ENCODE measurements around the gene IQSEC1. TPM values are rescaled to one million over a fixed set of nuclear protein-coding genes. Genes with fewer than 3 reads are reported as not detected.

The IQSEC1 gene
- total and polyA plus RNA-seq, 9 of the 15 experiments (the other 6 are each of a cell fraction or from before 2014, with no cell fraction given): 0.56 to 39.0 (median 6.8) TPM

DNA sequence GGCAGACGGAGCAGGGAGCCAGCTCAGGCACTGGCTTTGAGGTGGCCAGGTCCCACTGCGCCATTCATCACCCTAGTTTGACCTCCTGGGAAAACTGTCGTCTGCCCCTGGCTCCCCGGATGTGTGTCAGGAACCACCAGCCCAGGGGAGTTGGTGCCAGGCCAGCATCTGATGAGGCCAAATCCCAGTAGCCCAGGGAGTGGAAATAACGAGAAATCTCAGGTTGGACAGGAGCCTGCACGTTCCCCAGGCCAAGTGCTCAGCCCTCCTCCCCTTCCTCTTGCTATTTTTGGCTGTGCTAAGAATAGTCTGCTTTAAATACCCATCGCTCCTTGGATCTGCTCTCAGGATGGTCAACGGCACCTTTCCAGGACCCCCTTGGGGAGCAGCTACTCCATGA lies 138.8 kb downstream of the IQSEC1 start:
- intact Hi-C loops (cut with micrococcal nuclease) (no loop called here), in situ Hi-C loops (cut with MboI) (no loop called here)
- H4K20me1 ChIP-seq (replicated peaks; ENCODE audit: control insufficient read depth, insufficient read depth, low read length): peaks cover 13% of the 10 kb centered on the region
- BruUV-seq (replicated peaks): no TSS peak
- H3K36me3 ChIP-seq (ENCODE audit: control insufficient read depth, insufficient read depth, low read length): peaks cover 83% of the 10 kb centered on the region
- H3K4me2 ChIP-seq (ENCODE audit: insufficient read depth, low read length): no peak overlapping the region
- no peak for DNase-seq (ENCODE audit: extremely low read depth in 1 of 4, low spot score in 3 of 4)
- H2AFZ ChIP-seq (ENCODE audit: low read depth, low read length): no peak overlapping the region
- WGBS (ENCODE audit: insufficient coverage, low coverage, missing lambda C conversion rate): 76% methylated on average over 8 of the region's 8 CpGs
- H3K4me1 ChIP-seq (replicated peaks in 1 of 2; ENCODE audit: control insufficient read depth in 2 of 2, insufficient read depth in 2 of 2, low read length in 2 of 2): peaks cover 0 to 42% of the 10 kb centered on the region in 2 experiments; a peak in 3 of 5 replicates
- FAIRE-seq: no peak
- no peaks in the 10 kb centered on the region for H3K9me3 ChIP-seq (replicated peaks; ENCODE audit: control insufficient read depth, insufficient read depth, low read depth, low read length)
- CTCF ChIA-PET (ENCODE audit: low intra/inter-chr PET ratio): no interaction called here
- H3K9me1 ChIP-seq (ENCODE audit: control insufficient read depth, insufficient read depth, low read length): peaks cover 3% of the 10 kb centered on the region
- peak; percentile 92 for TF ChIP-seq MEF2D (tag; conservative IDR thresholded peaks at IDR 0.05; ENCODE audit: low read depth)
- no peak for TF ChIP-seq ZNF77 (CRISPR knock-in tag; IDR thresholded peaks at IDR 0.05)
- TF ChIP-seq HOXB6 (CRISPR knock-in tag; IDR thresholded peaks at IDR 0.05; ENCODE audit: borderline replicate concordance): no peak
- no peak for TF ChIP-seq ZFX (CRISPR knock-in tag; IDR thresholded peaks at IDR 0.05)
- H3K4me3 ChIP-seq: no peak overlapping the region
- ATAC-seq: no peak
- H3K79me2 ChIP-seq (ENCODE audit: control insufficient read depth, insufficient read depth, low read length): peaks cover 4% of the 10 kb centered on the region; the same call in 1 of the 3 replicates
- peak overlapping the region in 1 of 2 experiments; percentile 57; a peak in 2 of 4 replicates for H3K9ac ChIP-seq (ENCODE audit: insufficient read depth in 1 of 2, low read depth in 2 of 2, low read length in 2 of 2)
- H3K27ac ChIP-seq (ENCODE audit: extremely low read depth, low read depth, low read length): no peak overlapping the region
- no peaks in the 10 kb centered on the region for H3K27me3 ChIP-seq (ENCODE audit: control insufficient read depth in 2 of 2, insufficient read depth in 2 of 2, low read length in 2 of 2)
- POLR2A ChIA-PET: no interaction called here

DNA sequence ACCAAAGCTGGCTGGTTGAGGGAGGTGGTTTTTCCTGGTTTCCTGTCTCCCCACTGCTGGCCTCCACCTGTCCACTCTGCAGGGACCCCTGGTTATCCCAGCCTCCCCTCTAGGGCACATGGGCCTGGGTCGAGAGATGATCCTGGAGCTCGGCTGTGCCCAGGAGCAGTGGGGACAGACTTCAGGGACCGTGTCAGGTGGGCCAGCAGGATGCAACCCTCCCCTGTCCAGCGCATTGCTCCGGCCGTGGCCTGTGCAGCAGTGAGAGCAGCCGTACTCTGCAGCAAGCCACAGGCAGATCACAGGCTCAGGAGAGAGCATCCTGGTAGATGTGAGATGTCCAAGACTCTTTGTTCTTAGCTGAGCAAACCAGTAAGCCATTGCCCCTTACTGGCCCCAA lies 139.3 kb downstream of the IQSEC1 start:
- H3K27ac ChIP-seq (ENCODE audit: extremely low read depth, low read depth, low read length): no peak overlapping the region
- no peaks in the 10 kb centered on the region for H3K9me3 ChIP-seq (replicated peaks; ENCODE audit: control insufficient read depth, insufficient read depth, low read depth, low read length)
- H3K9me1 ChIP-seq (ENCODE audit: control insufficient read depth, insufficient read depth, low read length): peaks cover 3% of the 10 kb centered on the region
- no peak overlapping the region for H2AFZ ChIP-seq (ENCODE audit: low read depth, low read length)
- TF ChIP-seq DMBX1 (CRISPR knock-in tag; IDR thresholded peaks at IDR 0.05; ENCODE audit: borderline replicate concordance) (no peak), RFX7 (CRISPR knock-in tag; IDR thresholded peaks at IDR 0.05) (no peak), ZNF217 (CRISPR knock-in tag; IDR thresholded peaks at IDR 0.05) (no peak), ETS2 (tag; IDR thresholded peaks at IDR 0.05; ENCODE audit: borderline replicate concordance, poor library complexity, severe bottlenecking) (no peak), RBFOX2 (IDR thresholded peaks at IDR 0.05; ENCODE audit: low read depth, low read length) (no peak), TAF9B (IDR thresholded peaks at IDR 0.05; ENCODE audit: partially characterized antibody) (no peak), SIX5 (IDR thresholded peaks at IDR 0.05; ENCODE audit: borderline replicate concordance in 1 of 2, insufficient read depth in 1 of 2, low read depth in 1 of 2, low read length in 2 of 2) (no peak), SREBF1 (IDR thresholded peaks at IDR 0.05; ENCODE audit: borderline replicate concordance, low read depth, low read length) (no peak), HNRNPK (IDR thresholded peaks at IDR 0.05; ENCODE audit: low read depth, low read length, poor library complexity, severe bottlenecking) (no peak), HSF4 (CRISPR knock-in tag; IDR thresholded peaks at IDR 0.05; ENCODE audit: borderline replicate concordance) (no peak), GABPB1 (CRISPR knock-in tag; IDR thresholded peaks at IDR 0.05) (no peak), NR1H2 (CRISPR knock-in tag; IDR thresholded peaks at IDR 0.05) (no peak), BRD9 (IDR thresholded peaks at IDR 0.05; ENCODE audit: low read depth, partially characterized antibody) (no peak), KLF6 (CRISPR knock-in tag; IDR thresholded peaks at IDR 0.05; ENCODE audit: borderline replicate concordance) (no peak)
- H3K4me2 ChIP-seq (ENCODE audit: insufficient read depth, low read length): no peak overlapping the region
- ChIA-PET POLR2A (no interaction called here), CTCF (ENCODE audit: low intra/inter-chr PET ratio) (no interaction called here)
- DNase-seq (ENCODE audit: extremely low read depth in 1 of 4, low spot score in 3 of 4) (no peak), FAIRE-seq (no peak), ATAC-seq (no peak)
- peaks cover 82% of the 10 kb centered on the region for H3K36me3 ChIP-seq (ENCODE audit: control insufficient read depth, insufficient read depth, low read length)
- WGBS (ENCODE audit: insufficient coverage, low coverage, missing lambda C conversion rate): 89% methylated on average over 7 of the region's 7 CpGs
- H3K4me1 ChIP-seq (replicated peaks in 1 of 2; ENCODE audit: control insufficient read depth in 2 of 2, insufficient read depth in 2 of 2, low read length in 2 of 2): peaks cover 0 to 42% of the 10 kb centered on the region in 2 experiments; a peak in 3 of 5 replicates
- intact Hi-C loops (cut with micrococcal nuclease) (no loop called here), in situ Hi-C loops (cut with MboI) (no loop called here)
- H4K20me1 ChIP-seq (replicated peaks; ENCODE audit: control insufficient read depth, insufficient read depth, low read length): peaks cover 13% of the 10 kb centered on the region
- no peaks in the 10 kb centered on the region for H3K27me3 ChIP-seq (ENCODE audit: control insufficient read depth in 2 of 2, insufficient read depth in 2 of 2, low read length in 2 of 2)
- BruUV-seq (replicated peaks): no TSS peak
- peak overlapping the region in 1 of 2 experiments; percentile 33; a peak in 1 of 4 replicates for H3K9ac ChIP-seq (ENCODE audit: insufficient read depth in 1 of 2, low read depth in 2 of 2, low read length in 2 of 2)
- peaks cover 4% of the 10 kb centered on the region; the same call in 1 of the 3 replicates for H3K79me2 ChIP-seq (ENCODE audit: control insufficient read depth, insufficient read depth, low read length)
- H3K4me3 ChIP-seq: no peak overlapping the region
